ENCODE results near the gene SHROOM4.

The SHROOM4 gene

DNA sequence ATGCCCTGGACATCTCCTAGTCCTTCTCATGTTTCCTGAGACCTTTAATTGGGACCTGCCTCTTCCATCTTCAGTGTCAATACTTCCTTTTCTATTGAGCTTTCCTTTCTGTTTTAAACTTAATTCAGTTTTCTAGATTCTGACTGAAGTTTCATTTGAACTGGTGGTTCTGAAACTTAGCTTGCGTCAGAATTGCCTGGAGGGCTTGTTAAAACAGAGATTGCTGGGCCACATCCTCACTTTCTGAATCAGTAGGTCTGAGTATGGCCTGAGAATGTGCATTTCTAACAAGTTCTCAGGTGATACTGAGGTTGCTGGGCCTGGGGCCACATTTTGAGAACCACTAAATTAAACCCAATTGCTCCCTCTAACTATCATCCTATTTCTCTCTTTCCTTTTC is 191.2 kb downstream of the SHROOM4 start:
- in situ Hi-C loops (cut with MboI; ENCODE audit: low sequenced_read_pairs), result no loop called here

DNA sequence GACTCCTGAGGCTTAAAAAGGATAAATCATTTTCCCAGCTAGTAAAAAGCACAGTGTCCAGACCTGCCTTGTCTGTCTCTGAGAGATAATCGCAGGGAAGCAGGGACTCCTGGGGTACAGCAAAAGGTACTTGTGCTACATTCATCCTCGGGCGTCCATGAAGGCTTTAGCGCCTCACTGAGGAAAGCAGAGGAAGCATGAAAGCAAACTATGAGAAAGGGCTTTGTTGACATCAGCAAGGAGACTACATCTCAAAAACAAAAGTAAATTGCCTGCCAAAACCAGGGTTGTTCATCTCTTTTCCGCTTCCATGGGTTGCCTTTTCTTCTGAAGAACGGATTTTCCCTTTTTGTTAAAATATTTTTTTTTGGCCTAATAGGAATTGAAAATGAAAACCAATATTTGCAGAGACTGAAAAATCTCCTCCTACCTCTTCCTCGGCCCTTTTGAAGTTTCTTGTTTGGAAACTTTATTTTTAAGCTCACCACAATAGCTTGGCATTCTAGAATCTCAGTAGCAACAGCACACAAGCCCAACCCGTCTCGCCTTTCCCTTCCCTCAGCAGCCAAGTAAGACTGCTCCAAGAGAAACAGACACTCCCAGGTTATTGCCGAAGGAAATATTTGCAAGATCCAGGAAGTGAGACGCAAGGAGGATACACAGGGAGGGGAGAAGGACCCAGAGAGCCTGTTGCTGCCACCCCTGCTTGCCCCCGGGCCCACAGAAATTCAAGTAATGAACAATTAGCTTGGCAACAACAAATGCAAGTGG is 195.0 kb downstream of the SHROOM4 start:
- in situ Hi-C loops (cut with MboI; ENCODE audit: low sequenced_read_pairs), result no loop called here

DNA sequence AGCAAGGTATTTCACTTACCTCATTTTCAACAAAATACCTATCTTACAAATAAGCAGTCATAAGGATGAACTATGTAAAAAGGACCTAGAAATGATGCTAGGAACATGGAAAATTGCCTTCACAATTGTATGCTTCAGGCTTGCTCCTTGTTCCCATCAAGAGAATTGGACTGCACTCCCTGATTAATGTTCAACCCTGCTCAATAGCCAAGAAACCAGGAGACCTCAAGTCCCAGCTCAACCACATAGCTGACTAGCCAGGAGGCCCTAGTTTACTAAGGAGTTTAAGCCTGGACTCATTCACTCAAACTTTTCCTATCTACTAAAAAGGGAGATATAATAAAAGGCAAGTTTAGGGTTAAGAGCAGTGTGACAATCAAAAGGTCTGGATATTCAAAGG is 196.8 kb downstream of the SHROOM4 start:
- in situ Hi-C loops (cut with MboI; ENCODE audit: low sequenced_read_pairs), result no loop called here

DNA sequence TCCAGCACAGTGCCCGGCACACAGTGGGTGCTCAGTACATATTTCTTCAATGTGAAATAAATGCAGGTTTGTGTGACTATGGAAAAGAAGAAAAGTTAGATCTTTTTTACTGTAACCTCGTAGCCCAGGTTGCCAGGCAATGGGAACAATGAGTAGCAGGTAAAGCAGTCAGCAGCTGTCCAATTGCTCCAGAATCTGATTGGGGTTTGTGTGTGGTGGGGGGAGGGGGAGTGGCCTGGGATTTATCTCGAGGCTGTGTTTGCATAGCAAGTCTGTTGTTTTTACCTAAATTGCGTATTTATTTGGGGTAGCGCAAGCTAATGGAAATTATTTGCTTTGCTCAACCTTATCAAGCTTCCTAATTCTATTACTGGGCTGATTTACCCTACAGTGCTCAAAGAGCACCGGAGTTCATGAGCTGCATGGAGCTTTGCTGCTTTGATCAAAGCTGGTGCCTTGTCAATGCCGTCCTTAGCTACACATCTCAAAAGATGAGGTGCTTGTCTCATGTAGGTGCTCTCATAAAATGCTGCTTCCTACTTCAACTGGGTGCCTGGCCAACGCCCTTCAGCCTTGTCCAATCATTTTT is 198.3 kb downstream of the SHROOM4 start:
- in situ Hi-C loops (cut with MboI; ENCODE audit: low sequenced_read_pairs), result no loop called here

DNA sequence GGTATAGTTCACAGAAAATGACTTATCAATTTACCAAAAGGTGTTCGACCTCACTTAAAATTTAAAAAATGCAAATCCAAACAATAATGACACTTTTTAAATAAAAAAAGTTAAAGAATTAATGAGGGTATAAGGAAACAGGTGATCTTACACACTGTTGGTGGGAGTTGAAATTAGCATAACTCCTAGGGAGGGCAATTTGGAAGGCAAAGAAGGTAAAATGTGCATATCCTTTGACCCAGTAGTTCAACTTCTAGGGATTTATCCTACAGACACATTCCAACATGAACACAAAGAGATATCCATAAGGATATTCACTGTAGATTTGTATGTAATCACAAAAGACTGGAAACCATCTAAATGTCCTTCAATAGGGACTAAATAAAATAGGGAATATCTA is 199.5 kb downstream of the SHROOM4 start:
- in situ Hi-C loops (cut with MboI; ENCODE audit: low sequenced_read_pairs), result no loop called here

DNA sequence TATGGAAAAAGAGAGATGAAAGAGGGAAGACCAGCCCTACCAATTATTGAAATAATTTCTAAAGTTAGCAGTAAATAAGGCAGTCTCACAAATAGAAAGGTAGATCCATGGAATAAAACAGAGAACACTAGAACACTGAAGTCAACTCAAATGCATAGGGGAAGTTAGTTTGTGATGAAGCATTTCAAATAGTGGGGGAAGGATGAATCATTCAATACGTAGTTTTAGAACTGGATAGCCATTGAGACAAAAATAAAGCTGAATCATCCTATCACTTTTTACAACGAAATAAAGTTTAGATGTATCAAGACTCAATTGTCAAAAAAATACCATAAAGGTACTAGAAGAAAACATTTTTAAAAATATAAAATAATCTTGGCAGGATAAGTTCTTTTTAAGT is 200.1 kb downstream of the SHROOM4 start:
- in situ Hi-C loops (cut with MboI; ENCODE audit: low sequenced_read_pairs), result no loop called here

DNA sequence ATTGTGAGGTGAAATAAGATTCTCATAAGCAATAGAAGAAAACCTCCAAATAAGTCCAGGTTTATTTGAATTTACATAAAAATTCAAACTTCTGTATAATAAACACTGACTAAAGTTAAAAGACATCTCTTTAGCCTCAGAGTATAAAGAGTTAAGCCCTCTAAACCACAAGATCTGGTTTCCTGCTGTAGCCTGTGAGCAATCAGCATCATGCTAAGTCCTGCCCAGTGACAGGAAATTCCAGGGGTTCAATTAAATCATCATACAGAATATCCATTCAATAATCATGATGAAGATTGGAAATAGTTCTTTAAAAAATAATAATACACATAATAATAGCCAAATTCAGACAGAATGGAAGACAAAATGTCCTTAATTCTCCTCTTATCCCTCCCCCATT is 204.2 kb downstream of the SHROOM4 start:
- in situ Hi-C loops (cut with MboI; ENCODE audit: low sequenced_read_pairs), result no loop called here

DNA sequence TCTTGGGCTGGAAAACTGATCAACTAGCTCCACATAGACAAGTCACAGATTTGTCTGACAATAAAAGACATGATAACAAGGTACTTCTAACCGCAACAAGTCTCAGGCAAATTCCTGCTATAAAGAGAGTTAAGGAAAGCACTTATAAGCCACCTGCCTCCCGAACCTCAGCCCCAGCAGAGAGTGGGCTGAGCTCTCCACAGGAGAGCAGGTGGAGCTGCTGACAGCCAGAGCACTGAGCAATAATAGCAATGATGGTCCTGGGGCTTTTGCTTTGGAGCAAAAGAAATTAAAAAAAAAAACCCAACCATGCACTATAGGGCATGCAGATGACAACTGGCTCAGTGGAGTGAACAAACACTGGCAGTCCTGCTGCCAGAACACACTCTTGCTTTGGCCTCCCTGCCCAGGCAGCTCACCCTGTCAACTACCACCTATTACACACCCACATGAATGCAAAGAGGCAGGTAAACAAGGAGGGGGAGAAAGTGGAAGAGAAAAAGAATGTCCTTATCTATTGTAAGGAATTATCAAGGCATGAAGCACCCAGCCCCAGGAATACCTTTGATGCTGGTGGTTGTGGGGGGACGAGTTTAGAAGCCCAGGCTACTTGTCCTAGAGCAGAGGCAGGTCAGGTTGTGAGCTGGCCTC is 207.6 kb downstream of the SHROOM4 start:
- in situ Hi-C loops (cut with MboI; ENCODE audit: low sequenced_read_pairs), result no loop called here

DNA sequence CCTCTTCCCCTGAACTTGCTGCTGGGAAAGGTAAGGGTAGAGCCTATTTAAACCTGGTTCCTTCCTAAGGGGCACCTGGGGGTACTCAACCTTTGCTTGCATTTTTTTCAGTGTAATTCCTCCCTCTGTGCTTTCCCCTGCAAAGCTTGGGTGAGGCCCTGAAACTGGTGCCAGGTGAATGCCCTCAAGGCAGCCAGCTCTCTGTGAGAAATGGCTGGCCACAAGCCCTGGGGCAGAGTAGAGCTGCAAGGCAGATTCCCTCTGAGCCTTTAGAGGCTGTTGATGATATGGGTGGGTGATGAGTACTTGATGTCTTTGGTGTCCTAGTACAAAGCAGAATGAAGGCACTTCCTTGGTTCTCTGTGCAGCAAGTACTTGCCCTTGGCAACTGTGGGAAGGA is 217.9 kb downstream of the SHROOM4 start:
- in situ Hi-C loops (cut with MboI; ENCODE audit: low sequenced_read_pairs), result no loop called here

DNA sequence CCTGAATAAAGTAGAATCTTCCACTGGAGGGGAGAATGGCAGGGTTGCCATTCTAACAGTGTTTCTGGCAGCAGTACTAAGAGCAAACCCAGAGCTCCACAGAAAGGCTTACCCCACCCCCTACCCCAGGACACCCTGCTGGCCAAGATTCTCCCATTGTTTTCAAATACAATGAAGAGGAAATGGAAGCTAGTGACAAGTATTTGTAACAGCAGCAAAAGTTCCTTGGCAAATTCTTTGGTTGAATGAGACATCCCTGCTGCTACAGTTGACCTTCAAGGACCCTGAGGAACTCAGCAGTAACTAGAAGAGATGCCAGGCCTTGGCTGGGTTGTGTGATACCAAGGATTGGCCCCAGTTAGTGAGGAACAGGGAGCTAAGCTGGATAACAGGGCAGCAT is 219.2 kb downstream of the SHROOM4 start:
- in situ Hi-C loops (cut with MboI; ENCODE audit: low sequenced_read_pairs), result no loop called here

DNA sequence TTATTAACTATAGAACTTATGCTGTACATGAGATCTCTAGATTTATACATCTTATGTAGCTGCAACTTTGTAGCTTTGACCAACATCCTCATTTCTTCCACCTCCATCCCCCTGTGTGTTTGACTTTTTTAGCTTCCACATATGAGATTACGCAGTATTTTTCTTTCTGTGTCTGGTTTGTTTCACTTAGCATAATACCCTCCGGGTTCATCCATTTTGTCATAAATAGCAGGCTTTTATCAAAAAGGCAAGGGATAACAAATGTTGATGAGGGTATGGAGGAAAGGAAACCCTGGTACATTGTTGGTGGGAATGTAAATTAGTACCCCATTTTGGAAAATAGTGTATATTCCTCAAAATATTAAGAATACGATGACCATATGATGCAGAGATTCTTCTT is 227.0 kb downstream of the SHROOM4 start:
- in situ Hi-C loops (cut with MboI; ENCODE audit: low sequenced_read_pairs), result no loop called here

DNA sequence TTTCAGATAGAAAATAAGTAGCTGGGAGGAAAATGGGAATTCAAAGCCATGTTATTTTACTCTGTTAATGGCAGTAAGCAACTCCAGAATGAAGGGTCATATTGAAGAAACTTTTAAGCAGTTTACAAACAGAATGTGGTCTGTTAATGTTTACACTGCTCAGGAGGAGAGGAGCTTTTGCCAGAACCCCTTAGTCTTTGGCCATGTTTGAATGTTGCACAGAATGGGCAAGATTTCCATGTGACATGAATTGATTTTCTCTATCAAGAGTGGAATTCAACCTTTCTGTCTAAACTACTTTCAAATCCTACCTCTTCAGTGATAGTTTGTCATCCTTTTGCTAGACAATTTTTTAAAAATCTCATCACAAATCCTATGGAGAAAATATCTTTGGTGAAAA is 227.6 kb downstream of the SHROOM4 start:
- in situ Hi-C loops (cut with MboI; ENCODE audit: low sequenced_read_pairs), result no loop called here

DNA sequence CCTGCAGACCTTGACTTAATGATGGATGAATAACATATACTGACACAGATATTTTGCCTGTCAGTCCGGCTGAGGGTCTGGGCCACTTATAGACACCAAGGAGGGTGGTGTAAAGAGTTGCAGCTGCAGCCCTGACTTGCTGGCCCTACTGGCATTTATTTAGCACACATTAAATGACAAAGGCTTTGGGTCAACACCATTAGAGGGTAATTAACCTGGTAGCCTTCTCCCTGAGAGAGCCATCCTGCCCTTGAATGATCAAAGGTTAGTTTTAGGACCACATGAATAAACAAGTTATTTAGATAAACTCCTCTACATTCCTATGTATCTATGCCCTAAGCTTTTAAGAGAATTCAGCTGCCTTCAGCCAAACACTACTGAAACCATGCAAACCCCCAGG is 232.6 kb downstream of the SHROOM4 start:
- in situ Hi-C loops (cut with MboI; ENCODE audit: low sequenced_read_pairs), result no loop called here

DNA sequence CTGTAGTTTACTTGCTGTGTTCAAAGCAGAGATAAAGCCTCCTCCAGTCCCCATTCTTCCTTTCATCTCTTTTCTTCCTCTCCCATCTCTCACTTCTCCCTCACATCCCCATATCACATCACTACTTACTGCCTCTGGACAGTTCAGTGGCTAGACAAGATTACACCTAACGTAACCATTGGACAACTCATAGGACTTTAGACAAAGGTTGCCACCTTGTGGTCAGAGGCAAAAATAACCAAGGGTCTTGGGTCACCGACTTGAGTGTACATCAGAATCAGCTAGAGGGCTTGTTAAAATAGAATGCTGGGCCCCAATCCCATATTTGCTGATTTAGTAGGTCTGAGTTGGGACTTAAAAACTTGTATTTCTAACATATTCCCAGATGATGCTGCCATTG is 234.0 kb downstream of the SHROOM4 start:
- in situ Hi-C loops (cut with MboI; ENCODE audit: low sequenced_read_pairs), result no loop called here

DNA sequence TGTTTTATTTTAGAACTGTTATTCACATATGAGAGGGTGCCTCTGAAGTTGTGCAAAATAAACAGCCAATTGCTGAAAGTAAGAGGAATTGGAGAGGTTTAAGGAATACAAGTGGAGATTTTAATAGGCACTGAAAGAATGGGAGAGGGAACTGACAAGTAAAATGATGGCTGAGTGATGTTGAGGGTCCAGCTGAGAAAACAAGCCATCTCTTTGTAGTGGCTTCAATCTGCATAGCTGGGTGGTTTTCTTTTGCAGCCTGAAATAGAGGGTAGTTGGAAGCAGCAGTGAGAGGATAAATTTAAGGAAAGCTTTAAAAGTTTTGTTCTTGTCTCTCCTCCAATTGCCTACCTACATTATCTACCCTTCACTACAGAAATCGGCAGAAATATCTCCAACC is 236.7 kb downstream of the SHROOM4 start:
- in situ Hi-C loops (cut with MboI; ENCODE audit: low sequenced_read_pairs), result no loop called here

DNA sequence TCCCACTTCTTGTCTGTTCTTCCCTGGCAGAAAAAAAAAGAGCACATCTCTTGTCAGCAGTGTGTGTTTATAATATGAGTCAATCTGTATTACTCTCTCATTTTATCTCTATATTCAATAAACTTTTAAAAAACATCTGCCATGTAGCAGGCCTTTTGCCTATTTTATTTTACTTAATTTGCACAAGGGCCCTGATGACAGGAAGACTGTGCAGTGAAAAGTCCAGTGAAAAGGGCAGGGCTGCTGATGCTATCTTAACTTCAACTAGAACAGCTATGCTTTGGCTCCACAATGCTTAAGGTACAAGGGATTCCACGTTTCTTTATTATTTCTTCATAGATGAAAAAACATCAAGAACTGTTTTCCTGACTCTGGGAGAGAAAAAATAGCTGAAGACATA is 246.4 kb downstream of the SHROOM4 start:
- in situ Hi-C loops (cut with MboI; ENCODE audit: low sequenced_read_pairs), result no loop called here

DNA sequence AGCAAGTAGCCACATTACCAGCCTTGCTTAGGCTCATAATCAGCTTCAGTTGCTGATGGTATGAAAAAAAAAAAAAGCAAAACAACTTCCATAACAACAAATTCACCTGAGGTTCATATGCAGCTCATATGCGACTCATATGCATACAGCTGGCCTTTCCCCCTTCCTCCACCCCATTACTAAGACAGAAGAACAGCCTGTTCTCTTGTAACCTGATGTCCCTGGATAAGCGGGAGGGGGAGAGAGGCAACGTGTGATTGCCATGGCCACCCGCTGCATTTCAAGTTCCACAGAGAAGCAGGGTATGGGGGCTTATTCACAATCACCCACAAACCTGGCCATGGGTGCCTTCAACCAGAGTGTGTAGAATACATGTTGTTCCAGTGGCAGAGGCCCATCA is 248.3 kb downstream of the SHROOM4 start:
- in situ Hi-C loops (cut with MboI; ENCODE audit: low sequenced_read_pairs), result no loop called here

Measured in hTERT RPE-1 (cell line).